ENCODE results near the gene TMC8. TPM values are rescaled to one million over a fixed set of nuclear protein-coding genes. Genes with fewer than 3 reads are reported as not detected.

TMC8 gene
- total and polyA plus RNA-seq, 12 donors: 0.44 to 28.8 (median 6.3) TPM

GRCh38 chr17:78173097-78173715 lies 42.6 kb downstream of the TMC8 start:
- Histone ChIP-seq H3K4me1 (replicated peaks in 1 of 2) (peaks cover 28 to 60% of the 10 kb centered on the region in 2 donors), H3K4me3 (no peak overlapping the region)
- WGBS, 4 donors: 28 to 52% (median 46%) methylated on average over 8 to 11 of the region's 11 CpGs

GRCh38 chr17:78174346-78174869 lies 43.8 kb downstream of the TMC8 start:
- Histone ChIP-seq H3K9me3 (replicated peaks in 1 of 3) (no peaks in the 10 kb centered on the region), H3K36me3 (replicated peaks in 1 of 2) (peaks cover 0 to 7% of the 10 kb centered on the region in 2 donors), H3K27me3 (no peaks in the 10 kb centered on the region), H3K4me1 (replicated peaks in 1 of 2) (peaks cover 22 to 59% of the 10 kb centered on the region in 2 donors), H3K4me3 (no peak overlapping the region), H3K27ac (peak overlapping the region in 3 of 5 donors; percentile 39 to 89 (median 71))
- intact Hi-C loops (cut with DNase I): loop anchor here in 1 of 2 donors (5.0 kb wide), 2 partner anchors 47 to 62 kb away; partner anchors contain the start of gene TMC6
- TF ChIP-seq POLR2A (IDR thresholded peaks at IDR 0.05) (peak in 1 of 2 donors; percentile 13), CTCF (IDR thresholded peaks at IDR 0.05) (peak in 5 of 6 experiments; percentile 45 to 63 (median 52))
- 37 to 75% (median 57%) methylated on average over 10 to 15 of the region's 15 CpGs for WGBS, 4 donors
- peak in 6 of 7 donors; percentile 71 to 82 (median 78) for DNase-seq

More at GRCh38 chr17:78173097-78173715, 42.6 kb downstream of the TMC8 start:
- no peaks in the 10 kb centered on the region for H3K27me3 ChIP-seq
- H3K27ac ChIP-seq: peak overlapping the region in 4 of 5 donors; percentile 6 to 89 (median 52)
- H3K36me3 ChIP-seq (replicated peaks in 1 of 2): peaks cover 0 to 7% of the 10 kb centered on the region in 2 donors
- intact Hi-C loops (cut with DNase I): loop anchor here in 1 of 2 donors (5.0 kb wide), 2 partner anchors 46 to 61 kb away; partner anchors contain the start of gene TMC6
- no peak for TF ChIP-seq POLR2A (IDR thresholded peaks at IDR 0.05)
- no peak for TF ChIP-seq CTCF (IDR thresholded peaks at IDR 0.05)
- H3K9me3 ChIP-seq (replicated peaks in 1 of 3): no peaks in the 10 kb centered on the region
- DNase-seq: peak in 2 of 7 donors; percentile 39 to 43

- H3K9me3 ChIP-seq (replicated peaks in 1 of 3): no peaks in the 10 kb centered on the region
- peak overlapping the region in 3 of 5 donors; percentile 39 to 89 (median 71) for H3K27ac ChIP-seq
- no peak overlapping the region for H3K4me3 ChIP-seq
- peaks cover 19 to 60% of the 10 kb centered on the region in 2 donors for H3K4me1 ChIP-seq (replicated peaks in 1 of 2)
- no peaks in the 10 kb centered on the region for H3K27me3 ChIP-seq
- no peak for DNase-seq
- TF ChIP-seq CTCF (IDR thresholded peaks at IDR 0.05) (no peak), POLR2A (IDR thresholded peaks at IDR 0.05) (peak in 1 of 2 donors; percentile 1)
- 74 to 90% (median 88%) methylated on average over 10 to 28 of the region's 28 CpGs for WGBS, 4 donors
- peaks cover 0 to 7% of the 10 kb centered on the region in 2 donors for H3K36me3 ChIP-seq (replicated peaks in 1 of 2)
- intact Hi-C loops (cut with DNase I): loop anchor here in 1 of 2 donors (5.0 kb wide), 2 partner anchors 48 to 63 kb away; partner anchors contain the start of gene TMC6
Measured at GRCh38 chr17:78174870-78175642, 44.5 kb downstream of the TMC8 start.

GRCh38 chr17:78175643-78175981 lies 45.0 kb downstream of the TMC8 start:
- WGBS, 4 donors: 78 to 85% (median 82%) methylated on average over 9 to 14 of the region's 14 CpGs
- H3K27ac ChIP-seq: peak overlapping the region in 1 of 5 donors; percentile 89
- peaks cover 19 to 61% of the 10 kb centered on the region in 2 donors for H3K4me1 ChIP-seq (replicated peaks in 1 of 2)
- H3K9me3 ChIP-seq (replicated peaks in 1 of 3): no peaks in the 10 kb centered on the region
- intact Hi-C loops (cut with DNase I): no loop called here
- DNase-seq: no peak
- H3K4me3 ChIP-seq: no peak overlapping the region
- peaks cover 0 to 7% of the 10 kb centered on the region in 2 donors for H3K36me3 ChIP-seq (replicated peaks in 1 of 2)
- no peaks in the 10 kb centered on the region for H3K27me3 ChIP-seq
- TF ChIP-seq CTCF (IDR thresholded peaks at IDR 0.05) (no peak), POLR2A (IDR thresholded peaks at IDR 0.05) (no peak)

All from adrenal gland (tissue), 12 donors.